ENCODE results near the gene GLS. TPM values are rescaled to one million over a fixed set of nuclear protein-coding genes. Genes with fewer than 3 reads are reported as not detected.

Gene GLS
- total and polyA plus RNA-seq, 2 of the 13 experiments (the other 11 are each of a cell fraction or from before 2014, with no cell fraction given): 78.6 to 183 TPM

DNA sequence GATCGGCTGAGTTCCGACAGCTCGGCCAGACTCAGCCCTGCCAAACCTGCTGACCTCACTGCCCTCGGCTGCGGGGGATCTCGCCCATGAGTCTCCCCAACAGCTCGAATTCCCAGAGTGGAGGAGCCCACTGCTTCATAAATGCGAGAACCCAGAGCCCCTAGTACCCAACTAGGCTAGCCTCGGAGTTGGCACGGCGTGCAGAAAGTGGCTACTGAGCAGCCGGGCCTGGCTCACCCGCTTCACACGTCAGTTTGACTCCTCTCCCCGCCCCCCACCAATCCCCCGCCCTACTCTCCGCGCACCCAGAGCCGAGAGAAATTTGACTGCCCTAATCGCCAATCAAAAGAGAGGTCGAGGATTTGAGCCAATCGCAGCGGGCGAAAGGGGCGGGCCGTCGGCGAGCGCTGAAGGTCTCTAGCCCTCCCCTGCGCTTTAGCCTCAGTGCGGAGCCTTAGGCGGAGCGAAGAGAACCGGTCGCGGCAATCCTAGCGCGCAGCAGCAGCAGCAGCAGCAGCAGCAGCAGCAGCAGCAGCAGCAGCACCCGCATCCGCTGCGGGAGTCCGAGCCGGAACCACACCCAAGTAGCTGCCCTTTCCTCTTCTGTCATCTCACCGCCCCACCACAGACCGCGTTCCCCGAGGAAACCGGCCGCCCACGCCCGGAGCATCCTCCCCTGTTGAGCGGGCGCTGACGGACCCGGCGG lies at the start of gene GLS (continued):
- TF ChIP-seq, protein P1, sequence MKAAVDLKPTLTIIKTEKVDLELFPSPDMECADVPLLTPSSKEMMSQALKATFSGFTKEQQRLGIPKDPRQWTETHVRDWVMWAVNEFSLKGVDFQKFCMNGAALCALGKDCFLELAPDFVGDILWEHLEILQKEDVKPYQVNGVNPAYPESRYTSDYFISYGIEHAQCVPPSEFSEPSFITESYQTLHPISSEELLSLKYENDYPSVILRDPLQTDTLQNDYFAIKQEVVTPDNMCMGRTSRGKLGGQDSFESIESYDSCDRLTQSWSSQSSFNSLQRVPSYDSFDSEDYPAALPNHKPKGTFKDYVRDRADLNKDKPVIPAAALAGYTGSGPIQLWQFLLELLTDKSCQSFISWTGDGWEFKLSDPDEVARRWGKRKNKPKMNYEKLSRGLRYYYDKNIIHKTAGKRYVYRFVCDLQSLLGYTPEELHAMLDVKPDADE (CRISPR knock-in tag; IDR thresholded peaks at IDR 0.05): peak; percentile 71; the same call in 1 of the 2 replicates
- TF ChIP-seq HDAC2 (CRISPR knock-in tag; IDR thresholded peaks at IDR 0.05): no peak
- TF ChIP-seq ZNF446 (CRISPR knock-in tag; IDR thresholded peaks at IDR 0.05): peak; percentile 83; the same call in 1 of the 2 replicates
- TF ChIP-seq ZNF292 (CRISPR knock-in tag; IDR thresholded peaks at IDR 0.05; ENCODE audit: borderline replicate concordance, low read depth): peak; percentile 71; the same call in 1 of the 2 replicates
- TF ChIP-seq ZNF781 (CRISPR knock-in tag; IDR thresholded peaks at IDR 0.05; ENCODE audit: borderline replicate concordance, not compliant biosample characterization): peak; percentile 55
- TF ChIP-seq ZFP90 (CRISPR knock-in tag; IDR thresholded peaks at IDR 0.05; ENCODE audit: borderline replicate concordance): peak; percentile 77
- TF ChIP-seq ZGPAT (CRISPR knock-in tag; IDR thresholded peaks at IDR 0.05): peak; percentile 19; the same call in 1 of the 2 replicates
- no peak for TF ChIP-seq RORA (CRISPR knock-in tag; IDR thresholded peaks at IDR 0.05)
- TF ChIP-seq RFX1 (IDR thresholded peaks at IDR 0.05): no peak
- peak; percentile 51 for TF ChIP-seq SMAD3 (CRISPR knock-in tag; IDR thresholded peaks at IDR 0.05)
- TF ChIP-seq NFE2L1 (CRISPR knock-in tag; IDR thresholded peaks at IDR 0.05; ENCODE audit: borderline replicate concordance): no peak
- TF ChIP-seq CBX1 (IDR thresholded peaks at IDR 0.05; ENCODE audit: low read depth): peak; percentile 85
- peak; percentile 86; the same call in 1 of the 2 replicates for TF ChIP-seq DNMT3B (CRISPR knock-in tag; conservative IDR thresholded peaks at IDR 0.05)
- TF ChIP-seq RAD21 (CRISPR knock-in tag; IDR thresholded peaks at IDR 0.05): peak; percentile 18
- no peak; the same call in 1 of the 3 replicates for TF ChIP-seq MXI1 (IDR thresholded peaks at IDR 0.05; ENCODE audit: borderline replicate concordance, low read depth, low read length)
- no peak for TF ChIP-seq RAD51 (IDR thresholded peaks at IDR 0.05; ENCODE audit: borderline replicate concordance)
- TF ChIP-seq RXRB (CRISPR knock-in tag; IDR thresholded peaks at IDR 0.05; ENCODE audit: borderline replicate concordance): peak; percentile 70
- TF ChIP-seq NR0B2 (CRISPR knock-in tag; IDR thresholded peaks at IDR 0.05): no peak; the same call in 1 of the 2 replicates
- no peak for TF ChIP-seq FIP1L1 (IDR thresholded peaks at IDR 0.05; ENCODE audit: borderline replicate concordance, insufficient read depth, low read depth, low read length)
- TF ChIP-seq ZNF557 (CRISPR knock-in tag; IDR thresholded peaks at IDR 0.05): 0 out of 2 replicates have a peak, but pooled peaks have one; percentile 17
- TF ChIP-seq ZZZ3 (CRISPR knock-in tag; IDR thresholded peaks at IDR 0.05; ENCODE audit: borderline replicate concordance): no peak
- no peak; the same call in 1 of the 2 replicates for TF ChIP-seq ZSCAN30 (CRISPR knock-in tag; IDR thresholded peaks at IDR 0.05)
- TF ChIP-seq ZFP36L2 (CRISPR knock-in tag; IDR thresholded peaks at IDR 0.05): 0 out of 2 replicates have a peak, but pooled peaks have one; percentile 34
- TF ChIP-seq CBFB (CRISPR knock-in tag; IDR thresholded peaks at IDR 0.05): no peak
- no peak for TF ChIP-seq ZNF562 (CRISPR knock-in tag; IDR thresholded peaks at IDR 0.05; ENCODE audit: borderline replicate concordance)
- TF ChIP-seq PAX8 (CRISPR knock-in tag; IDR thresholded peaks at IDR 0.05; ENCODE audit: borderline replicate concordance): no peak
- peak; percentile 66; the same call in 1 of the 2 replicates for TF ChIP-seq ISX (CRISPR knock-in tag; conservative IDR thresholded peaks at IDR 0.05)

Measured in HepG2 (cell line).